ENCODE measurements around the gene MMGT1.
"Not testable (repeated sequence)": the region's sequence is repeated elsewhere in the genome, so short reads cannot be mapped to it uniquely, and the experiment has no call there.

Gene MMGT1

DNA sequence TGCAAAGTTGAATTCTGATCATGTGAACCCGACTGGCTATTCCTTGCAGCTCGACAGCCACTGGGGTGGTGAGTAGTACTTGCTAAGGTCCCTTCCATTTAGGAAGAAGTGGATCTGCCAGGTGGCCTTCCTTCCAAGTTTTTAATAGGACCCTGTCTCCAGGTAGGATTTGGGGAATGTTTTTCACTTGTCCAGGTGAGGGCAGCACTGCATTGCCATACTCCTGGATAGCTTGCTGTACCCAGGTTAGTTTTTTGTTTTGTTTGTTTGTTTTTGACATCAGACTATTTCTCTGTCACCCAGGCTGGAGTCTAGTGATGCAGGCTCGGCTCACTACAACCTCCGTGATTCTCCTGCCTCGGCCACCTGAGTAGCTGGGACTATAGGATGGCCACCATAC lies 50.4 kb downstream of the MMGT1 start:
- no peak for DNase-seq (ENCODE audit: low read depth in 2 of 2)

DNA sequence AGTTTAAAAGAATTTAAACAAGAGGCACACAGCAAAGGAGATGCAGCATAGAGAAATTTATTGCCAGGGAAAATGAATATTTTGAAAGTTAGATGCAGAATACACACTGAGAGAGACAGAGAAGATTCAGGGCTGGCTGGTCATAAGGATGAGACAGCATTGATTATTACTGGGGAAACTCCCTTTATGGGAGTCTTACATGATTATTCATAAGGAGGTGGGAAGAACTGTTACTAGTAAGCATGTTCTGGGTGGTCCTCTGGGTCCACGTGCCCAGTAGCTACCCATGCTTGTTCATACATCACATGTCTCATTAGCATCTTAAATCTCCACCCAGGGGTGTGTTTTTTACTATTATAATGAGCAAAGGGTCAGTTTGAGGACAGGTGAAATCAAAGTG lies 53.3 kb downstream of the MMGT1 start:
- not testable (repeated sequence) for DNase-seq (ENCODE audit: low read depth in 2 of 2)

DNA sequence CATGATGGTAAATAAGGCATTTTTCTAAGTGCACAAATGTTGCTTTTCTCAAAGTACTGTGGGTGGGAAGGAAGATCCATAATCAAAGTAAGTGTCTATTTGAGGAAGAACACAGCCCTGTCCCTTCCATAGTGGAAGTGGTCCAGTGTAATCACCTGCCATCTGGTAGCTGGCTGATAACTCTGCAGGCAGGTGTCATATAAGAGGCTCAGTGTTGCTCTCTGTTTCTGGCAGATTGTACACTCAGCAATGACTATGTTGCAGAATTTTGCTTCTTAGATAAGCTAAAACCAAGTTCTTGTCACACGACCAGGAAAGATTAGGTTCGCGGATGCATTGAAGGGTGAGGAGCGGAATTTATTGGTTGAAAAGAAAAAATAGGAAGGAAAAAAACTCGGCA lies 59.4 kb downstream of the MMGT1 start:
- no peak for DNase-seq (ENCODE audit: low read depth in 2 of 2)
